AG09309 (cell line): ENCODE results near the gene PRR5.
"Not testable (repeated sequence)": the region's sequence is repeated elsewhere in the genome, so short reads cannot be mapped to it uniquely, and the experiment has no call there.

ENCODE experiments used
- DNase-seq: peaks from one replicate; pipeline ENCODE4 v3.0.0-alpha.2; 2010; ENCODE audit warnings: low read depth
- H3K4me3 ChIP-seq: 2 replicates; pipeline ENCODE4 v1.5.1; 2011; ENCODE audit warnings: mild to moderate bottlenecking, low read depth, low read length, moderate library complexity; ENCODE audit not compliant: control insufficient read depth
- TF ChIP-seq, protein P1 (sequence below): IDR thresholded peaks from 2 replicates; pipeline ENCODE4 v1.5.1; 2011; ENCODE audit warnings: mild to moderate bottlenecking, low read depth, low read length, inconsistent platforms; ENCODE audit not compliant: insufficient read depth, control insufficient read depth; ENCODE audit errors: missing control alignments

Gene PRR5

DNA sequence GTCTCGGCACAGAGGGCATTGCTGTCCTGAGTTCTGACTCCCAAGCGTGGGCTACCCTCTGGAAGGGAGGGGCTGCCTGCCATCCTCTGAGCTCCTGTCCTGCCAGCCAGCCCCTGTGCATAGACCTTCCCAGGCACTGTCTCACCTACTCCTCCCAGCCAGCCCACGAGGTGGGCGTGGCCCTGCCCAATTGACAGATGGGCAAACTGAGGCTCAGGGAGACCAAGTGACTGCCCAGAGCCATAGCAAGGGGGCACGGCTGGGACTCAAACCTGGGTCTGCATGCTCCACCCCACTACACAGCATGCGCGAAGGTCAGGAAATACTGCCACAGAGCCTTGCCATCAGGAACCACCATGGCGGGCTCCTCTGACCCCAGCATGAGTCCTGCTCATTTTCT, 29.4 kb upstream of the PRR5 start:
- no peak overlapping the region for H3K4me3 ChIP-seq
- TF ChIP-seq, protein P1, sequence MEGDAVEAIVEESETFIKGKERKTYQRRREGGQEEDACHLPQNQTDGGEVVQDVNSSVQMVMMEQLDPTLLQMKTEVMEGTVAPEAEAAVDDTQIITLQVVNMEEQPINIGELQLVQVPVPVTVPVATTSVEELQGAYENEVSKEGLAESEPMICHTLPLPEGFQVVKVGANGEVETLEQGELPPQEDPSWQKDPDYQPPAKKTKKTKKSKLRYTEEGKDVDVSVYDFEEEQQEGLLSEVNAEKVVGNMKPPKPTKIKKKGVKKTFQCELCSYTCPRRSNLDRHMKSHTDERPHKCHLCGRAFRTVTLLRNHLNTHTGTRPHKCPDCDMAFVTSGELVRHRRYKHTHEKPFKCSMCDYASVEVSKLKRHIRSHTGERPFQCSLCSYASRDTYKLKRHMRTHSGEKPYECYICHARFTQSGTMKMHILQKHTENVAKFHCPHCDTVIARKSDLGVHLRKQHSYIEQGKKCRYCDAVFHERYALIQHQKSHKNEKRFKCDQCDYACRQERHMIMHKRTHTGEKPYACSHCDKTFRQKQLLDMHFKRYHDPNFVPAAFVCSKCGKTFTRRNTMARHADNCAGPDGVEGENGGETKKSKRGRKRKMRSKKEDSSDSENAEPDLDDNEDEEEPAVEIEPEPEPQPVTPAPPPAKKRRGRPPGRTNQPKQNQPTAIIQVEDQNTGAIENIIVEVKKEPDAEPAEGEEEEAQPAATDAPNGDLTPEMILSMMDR, result no peak
- DNase-seq, result no peak

DNA sequence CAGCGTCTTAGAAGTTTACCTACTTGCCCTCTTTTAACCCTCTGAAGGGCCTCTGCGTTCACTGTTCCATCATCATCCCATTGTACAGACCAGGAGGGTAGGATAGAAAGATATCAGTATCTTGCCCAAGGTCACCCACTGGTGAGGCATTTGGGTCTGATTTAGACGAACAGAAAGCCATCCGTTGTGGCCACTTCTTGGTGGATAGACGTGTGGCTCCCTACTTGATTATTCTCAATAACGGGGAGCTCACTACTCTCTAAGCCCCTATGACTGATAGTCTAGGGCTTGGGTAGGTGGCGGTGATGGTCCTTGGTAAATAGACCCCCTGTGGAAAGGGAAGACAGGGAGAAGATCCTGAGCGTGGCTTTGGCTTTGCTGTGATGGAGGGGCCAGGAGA, 28.6 kb upstream of the PRR5 start:
- TF ChIP-seq, protein P1, result no peak
- no peak overlapping the region for H3K4me3 ChIP-seq
- DNase-seq, result no peak

DNA sequence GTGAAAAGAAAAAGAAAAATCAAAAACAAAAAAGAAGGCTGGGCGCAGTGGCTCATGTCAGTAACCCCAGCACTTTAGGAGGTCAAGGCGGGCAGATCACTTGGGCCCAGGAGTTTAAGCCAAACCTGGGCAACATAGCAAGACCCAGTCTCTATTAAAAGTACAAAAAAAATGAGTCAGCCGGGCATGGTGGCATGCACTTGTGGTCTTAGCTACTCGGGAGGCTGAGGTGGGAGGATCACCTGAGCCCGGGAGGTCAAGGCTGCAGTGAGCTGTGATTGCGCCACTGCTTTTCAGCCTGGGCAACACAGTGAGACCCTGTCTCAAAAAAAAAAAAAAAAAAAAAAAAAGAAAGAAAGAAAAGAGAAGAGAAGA, 26.0 kb upstream of the PRR5 start:
- DNase-seq, result not testable (repeated sequence)

DNA sequence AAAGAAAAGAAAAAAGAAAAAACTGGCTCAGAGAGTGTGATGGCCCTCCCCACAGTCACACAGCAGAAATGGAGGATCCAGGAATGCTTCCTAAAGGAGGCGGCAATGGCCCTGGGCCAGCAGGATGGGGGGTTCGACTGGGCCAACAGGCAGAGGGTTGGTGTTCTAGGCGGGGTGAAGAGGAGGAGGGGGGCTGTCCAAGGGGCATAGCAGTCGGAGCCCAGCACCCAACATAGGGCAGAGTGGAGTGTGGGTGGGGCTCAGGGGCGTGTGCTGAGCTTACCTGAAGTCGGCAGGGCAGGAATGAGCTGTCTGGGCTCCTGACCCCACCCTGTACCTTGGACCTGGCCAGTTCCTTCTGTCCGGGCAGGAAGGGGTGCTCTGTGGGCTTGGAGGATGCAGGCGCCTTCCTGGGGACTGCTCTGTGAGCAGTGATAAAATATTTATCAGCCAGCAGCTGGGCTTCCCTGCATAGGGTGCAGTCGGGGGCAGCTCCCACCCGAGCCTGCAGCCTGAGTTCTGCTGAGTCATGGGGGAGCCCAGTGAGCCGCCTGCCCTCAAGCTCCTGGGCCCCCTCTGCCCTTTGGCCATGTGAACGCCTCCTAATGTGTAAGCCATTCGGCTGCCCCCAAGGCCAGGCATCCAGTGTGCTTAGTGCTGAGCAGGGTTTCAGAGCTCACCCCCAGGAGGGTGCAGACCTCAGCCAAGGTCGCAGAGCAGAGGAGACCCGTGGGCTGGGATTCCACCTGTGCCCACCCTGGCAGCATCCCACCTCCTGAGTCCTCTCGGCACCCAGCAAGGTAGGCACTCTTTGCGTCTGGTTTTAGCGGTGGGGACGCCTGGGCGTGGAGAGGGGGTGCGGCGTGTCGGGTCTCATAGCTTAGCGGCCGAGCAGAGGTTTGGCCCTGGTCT, 25.3 kb upstream of the PRR5 start:
- TF ChIP-seq, protein P1, result no peak
- DNase-seq, result no peak
- no peak overlapping the region for H3K4me3 ChIP-seq

More for the DNA sequence above, 26.0 kb upstream of the PRR5 start:
- H3K4me3 ChIP-seq, result not testable (repeated sequence)

DNA sequence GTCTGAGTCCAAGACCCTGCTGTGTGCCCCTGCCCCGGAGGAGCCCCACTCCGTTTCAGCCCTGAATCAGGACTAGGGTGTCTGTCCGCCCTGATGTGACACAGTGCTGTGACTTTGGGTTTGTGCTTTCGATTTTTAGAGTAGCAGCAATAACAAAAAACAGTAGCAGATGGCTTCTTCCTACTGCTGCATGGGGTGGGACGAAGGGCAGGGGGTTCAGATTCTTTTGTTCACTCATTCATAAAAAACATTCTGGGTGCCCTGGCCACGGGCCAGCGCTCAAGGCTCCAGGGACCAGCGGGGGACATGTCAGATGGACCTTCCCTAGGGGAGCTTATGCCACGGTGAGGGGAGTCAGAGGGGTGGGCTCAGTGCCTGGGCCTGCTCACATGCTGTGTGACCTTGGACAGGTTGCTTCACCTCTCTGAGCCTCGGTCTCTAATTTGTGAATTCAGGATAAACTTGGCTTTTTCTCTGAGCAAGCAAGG, 24.6 kb upstream of the PRR5 start:
- no peak overlapping the region for H3K4me3 ChIP-seq
- no peak for DNase-seq
- TF ChIP-seq, protein P1, result no peak

DNA sequence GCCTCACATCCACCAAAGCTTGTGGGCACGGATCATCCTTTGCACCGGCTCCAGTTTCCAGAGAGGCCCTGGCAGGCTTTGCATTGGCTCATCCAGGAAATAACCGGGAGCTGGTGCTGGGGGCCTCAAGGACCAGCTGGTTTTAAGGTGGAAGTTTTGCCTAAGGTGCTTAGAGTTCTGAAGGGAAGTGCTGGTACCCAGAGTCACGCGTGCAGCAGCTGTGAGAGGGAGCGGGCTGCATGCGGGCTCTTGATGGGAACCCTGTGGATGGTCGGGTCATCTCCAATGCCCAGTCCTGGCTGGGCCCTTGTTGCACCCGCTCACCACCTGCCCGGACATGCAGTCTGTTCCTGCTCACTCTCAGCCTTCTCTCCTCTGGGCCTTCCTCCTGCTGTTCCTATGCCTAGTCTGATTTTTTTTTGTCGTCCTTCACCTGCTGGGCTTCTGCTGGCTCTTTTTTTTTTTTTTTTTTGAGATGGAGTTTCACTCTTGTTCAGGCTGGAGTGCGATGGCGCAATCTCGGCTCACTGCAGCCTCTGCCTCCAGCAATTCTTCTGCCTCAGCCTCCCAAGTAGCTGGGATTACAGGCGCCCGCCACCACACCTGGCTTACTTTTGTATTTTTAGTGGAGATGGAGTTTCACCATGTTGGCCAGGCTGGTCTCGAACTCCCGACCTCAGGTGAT, 24.0 kb upstream of the PRR5 start:
- no peak overlapping the region for H3K4me3 ChIP-seq
- TF ChIP-seq, protein P1, result no peak
- DNase-seq, result no peak

DNA sequence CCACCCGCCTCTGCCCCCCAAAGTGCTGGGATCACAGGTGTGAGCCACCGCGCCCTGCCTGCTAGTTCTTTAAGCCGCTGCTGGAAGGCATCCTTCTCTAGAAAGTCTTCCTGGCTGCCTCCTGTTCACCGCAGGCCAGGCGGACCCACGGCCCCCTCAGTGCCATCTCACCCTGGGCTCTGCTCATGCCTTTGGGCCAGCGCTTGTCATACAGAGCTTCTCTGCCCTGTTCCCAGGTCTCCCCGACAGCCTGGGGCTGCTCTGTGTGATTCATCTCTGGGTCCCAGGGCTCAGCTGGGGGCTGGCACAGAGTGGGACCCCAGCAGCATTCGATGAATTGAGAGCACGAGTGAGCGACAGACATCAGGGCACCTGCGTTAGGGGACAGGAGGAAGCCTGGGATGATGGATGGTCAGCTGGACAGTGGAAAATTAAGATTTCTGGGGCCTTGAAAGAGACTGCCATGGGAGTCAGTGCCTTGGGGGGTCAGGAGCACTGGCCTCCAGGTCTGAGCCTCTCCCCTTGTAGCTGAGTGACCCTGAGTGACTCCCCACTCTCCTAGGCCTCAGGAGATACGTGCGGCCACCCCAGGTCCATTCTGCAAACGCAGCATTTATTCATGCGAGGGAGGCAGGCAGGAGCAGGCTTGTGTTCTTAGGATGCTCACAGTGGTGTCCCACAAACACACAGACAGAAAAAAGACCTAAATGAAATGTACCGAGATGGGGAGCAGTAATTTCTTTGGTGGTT, 23.3 kb upstream of the PRR5 start:
- TF ChIP-seq, protein P1, result no peak
- no peak overlapping the region for H3K4me3 ChIP-seq
- no peak for DNase-seq

DNA sequence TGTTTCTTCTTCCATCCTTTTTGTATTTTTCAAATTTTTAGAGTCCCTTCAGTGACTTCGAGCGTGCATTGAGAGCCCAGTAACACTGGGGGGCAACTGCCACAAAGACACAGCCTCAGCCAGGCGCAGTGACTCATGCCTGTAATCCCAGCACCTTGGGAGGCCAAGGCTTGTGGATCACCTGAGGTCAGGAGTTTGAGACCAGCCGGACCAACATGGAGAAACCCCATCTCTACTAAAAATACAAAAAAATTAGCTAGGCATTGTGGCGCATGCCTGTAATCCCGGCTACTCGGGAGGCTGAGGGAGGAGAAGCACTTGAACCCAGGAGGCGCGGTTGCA, 22.7 kb upstream of the PRR5 start:
- H3K4me3 ChIP-seq, DNase-seq: not testable (repeated sequence)
